ENCODE results near the gene HAP1. TPM values are rescaled to one million over a fixed set of nuclear protein-coding genes. Genes with fewer than 3 reads are reported as not detected.

Gene HAP1
- total RNA-seq, 4 donors from 2014 or later: 2.2 TPM; not detected in 3

DNA sequence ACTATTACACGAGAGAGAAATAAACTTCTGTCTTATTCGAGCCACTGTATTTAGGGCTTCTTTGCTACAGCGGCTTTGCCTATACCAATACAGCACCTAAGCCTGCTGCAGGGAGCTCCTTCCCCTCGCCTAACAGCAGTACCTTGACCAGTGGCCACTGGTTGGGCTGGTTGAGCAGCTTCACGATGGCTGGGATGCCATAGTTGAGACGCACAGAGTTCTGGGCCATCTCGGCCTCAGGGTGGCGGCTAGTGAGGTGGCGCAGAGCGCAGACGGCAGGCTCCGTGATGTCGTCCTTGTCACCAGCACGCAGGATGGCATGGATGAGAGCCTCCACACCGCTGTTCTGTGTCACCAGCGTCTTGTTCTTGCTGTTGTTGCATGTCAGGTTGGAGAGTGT, 28.4 kb upstream of the HAP1 start:
- H3K36me3 ChIP-seq: no peaks in the 10 kb centered on the region
- intact Hi-C loops (cut with DNase I; ENCODE audit: low total_unique reads): no loop called here
- no peak for TF ChIP-seq POLR2A (IDR thresholded peaks at IDR 0.05)
- TF ChIP-seq, protein P1, sequence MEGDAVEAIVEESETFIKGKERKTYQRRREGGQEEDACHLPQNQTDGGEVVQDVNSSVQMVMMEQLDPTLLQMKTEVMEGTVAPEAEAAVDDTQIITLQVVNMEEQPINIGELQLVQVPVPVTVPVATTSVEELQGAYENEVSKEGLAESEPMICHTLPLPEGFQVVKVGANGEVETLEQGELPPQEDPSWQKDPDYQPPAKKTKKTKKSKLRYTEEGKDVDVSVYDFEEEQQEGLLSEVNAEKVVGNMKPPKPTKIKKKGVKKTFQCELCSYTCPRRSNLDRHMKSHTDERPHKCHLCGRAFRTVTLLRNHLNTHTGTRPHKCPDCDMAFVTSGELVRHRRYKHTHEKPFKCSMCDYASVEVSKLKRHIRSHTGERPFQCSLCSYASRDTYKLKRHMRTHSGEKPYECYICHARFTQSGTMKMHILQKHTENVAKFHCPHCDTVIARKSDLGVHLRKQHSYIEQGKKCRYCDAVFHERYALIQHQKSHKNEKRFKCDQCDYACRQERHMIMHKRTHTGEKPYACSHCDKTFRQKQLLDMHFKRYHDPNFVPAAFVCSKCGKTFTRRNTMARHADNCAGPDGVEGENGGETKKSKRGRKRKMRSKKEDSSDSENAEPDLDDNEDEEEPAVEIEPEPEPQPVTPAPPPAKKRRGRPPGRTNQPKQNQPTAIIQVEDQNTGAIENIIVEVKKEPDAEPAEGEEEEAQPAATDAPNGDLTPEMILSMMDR (IDR thresholded peaks at IDR 0.05): no peak

DNA sequence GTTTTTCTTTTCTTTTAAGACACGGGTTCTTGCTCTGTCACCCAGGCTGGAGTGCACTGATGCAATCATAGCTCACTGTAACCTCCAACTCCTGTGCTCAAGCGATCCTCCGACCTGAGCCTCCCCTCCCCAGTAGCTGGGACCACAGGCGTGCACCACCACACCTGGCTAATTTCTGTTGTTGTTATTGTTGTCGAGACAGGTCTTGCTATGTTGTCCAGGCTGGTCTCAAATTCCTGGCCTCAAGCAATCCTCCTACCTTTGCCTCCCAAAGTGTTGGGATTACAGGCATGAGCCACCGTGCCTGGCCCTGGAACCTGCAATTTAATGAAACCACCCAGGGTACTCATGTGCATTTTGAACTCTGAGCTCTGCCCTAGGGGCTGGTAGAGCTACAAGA, 27.9 kb upstream of the HAP1 start:
- intact Hi-C loops (cut with DNase I; ENCODE audit: low total_unique reads): no loop called here
- Histone ChIP-seq H3K27ac (no peak overlapping the region), H3K27me3 (no peaks in the 10 kb centered on the region), H3K4me3 (no peak overlapping the region), H3K4me1 (no peaks in the 10 kb centered on the region), H3K36me3 (no peaks in the 10 kb centered on the region), H3K9me3 (no peaks in the 10 kb centered on the region)
- no peak for DNase-seq
- no peak for TF ChIP-seq POLR2A (IDR thresholded peaks at IDR 0.05)
- TF ChIP-seq, protein P1 (IDR thresholded peaks at IDR 0.05): no peak

More for the DNA sequence above, 28.4 kb upstream of the HAP1 start:
- Histone ChIP-seq H3K27ac (no peak overlapping the region), H3K27me3 (no peaks in the 10 kb centered on the region), H3K4me1 (no peaks in the 10 kb centered on the region), H3K4me3 (no peak overlapping the region), H3K9me3 (no peaks in the 10 kb centered on the region)
- no peak for DNase-seq

DNA sequence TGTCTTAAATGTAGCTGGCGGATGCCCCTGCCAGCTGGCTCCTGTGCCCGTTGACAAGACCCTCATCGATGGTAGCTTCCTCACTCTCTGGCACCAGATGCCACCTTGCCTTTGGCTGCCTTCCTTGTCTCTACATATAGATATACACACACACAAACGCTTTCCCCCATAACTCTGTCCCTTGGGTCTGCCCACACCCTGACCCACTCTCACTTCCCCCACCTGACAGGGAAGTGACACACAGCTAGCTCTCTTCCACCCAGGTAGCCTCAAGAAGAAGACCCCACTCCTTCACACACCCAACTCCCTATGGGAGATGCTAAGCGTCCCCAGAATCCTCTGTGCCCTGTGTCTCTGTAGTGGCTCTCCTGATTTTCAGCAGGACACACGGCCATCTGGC, 26.4 kb upstream of the HAP1 start:
- Histone ChIP-seq H3K4me3 (no peak overlapping the region), H3K27me3 (no peaks in the 10 kb centered on the region), H3K27ac (no peak overlapping the region), H3K9me3 (no peaks in the 10 kb centered on the region), H3K36me3 (no peaks in the 10 kb centered on the region), H3K4me1 (no peaks in the 10 kb centered on the region)
- intact Hi-C loops (cut with DNase I; ENCODE audit: low total_unique reads): no loop called here
- no peak for DNase-seq
- no peak for TF ChIP-seq POLR2A (IDR thresholded peaks at IDR 0.05)
- TF ChIP-seq, protein P1 (IDR thresholded peaks at IDR 0.05): no peak

DNA sequence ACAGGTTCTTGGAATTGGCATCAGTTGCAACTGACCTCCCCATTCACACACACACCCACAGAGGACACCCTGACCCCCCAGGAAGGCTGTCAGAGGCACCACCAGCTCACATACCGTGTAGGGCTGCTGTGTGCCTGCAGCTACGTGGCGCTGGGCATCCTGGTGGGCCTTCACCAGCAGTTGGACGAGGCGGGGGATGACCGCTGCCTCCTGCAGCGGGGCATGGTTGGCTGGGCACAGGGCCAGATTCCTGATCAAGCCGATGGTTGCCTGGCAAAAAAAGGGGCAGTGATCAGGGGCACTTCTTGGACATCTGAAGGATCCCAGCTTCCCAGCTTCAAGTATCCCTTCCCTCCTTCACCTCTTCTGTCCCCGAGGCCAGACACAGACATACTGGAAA, 24.2 kb upstream of the HAP1 start:
- H3K27ac ChIP-seq: no peak overlapping the region
- no peak overlapping the region for H3K4me3 ChIP-seq
- no peaks in the 10 kb centered on the region for H3K4me1 ChIP-seq
- DNase-seq: no peak
- H3K36me3 ChIP-seq: no peaks in the 10 kb centered on the region
- no peaks in the 10 kb centered on the region for H3K27me3 ChIP-seq
- intact Hi-C loops (cut with DNase I; ENCODE audit: low total_unique reads): no loop called here
- no peaks in the 10 kb centered on the region for H3K9me3 ChIP-seq
- TF ChIP-seq POLR2A (IDR thresholded peaks at IDR 0.05): no peak
- TF ChIP-seq, protein P1 (IDR thresholded peaks at IDR 0.05): no peak

DNA sequence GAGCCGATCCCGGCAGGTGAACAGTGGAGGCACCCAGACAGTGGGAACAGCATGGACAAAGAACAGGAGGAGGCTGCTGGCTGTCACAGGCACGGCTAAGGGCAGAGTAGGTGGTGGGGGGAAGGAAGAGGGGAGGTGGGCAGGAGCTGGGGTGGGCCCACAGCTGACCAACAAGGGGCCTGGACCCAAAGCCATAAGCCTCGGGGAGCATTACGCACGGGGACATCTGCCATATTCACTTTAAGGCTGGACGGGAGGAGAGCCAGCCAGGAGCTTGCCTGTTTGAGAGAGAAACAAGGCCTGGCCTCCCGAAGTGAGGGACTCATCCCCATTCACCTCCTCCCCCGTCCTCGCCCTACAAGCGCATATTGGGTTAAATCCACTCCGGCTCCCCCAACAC, 19.6 kb upstream of the HAP1 start:
- no peak overlapping the region for H3K4me3 ChIP-seq
- H3K27me3 ChIP-seq: no peaks in the 10 kb centered on the region
- H3K27ac ChIP-seq: no peak overlapping the region
- H3K9me3 ChIP-seq: no peaks in the 10 kb centered on the region
- intact Hi-C loops (cut with DNase I; ENCODE audit: low total_unique reads): no loop called here
- no peak for DNase-seq
- H3K36me3 ChIP-seq: no peaks in the 10 kb centered on the region
- H3K4me1 ChIP-seq: no peaks in the 10 kb centered on the region
- no peak for TF ChIP-seq POLR2A (IDR thresholded peaks at IDR 0.05)

DNA sequence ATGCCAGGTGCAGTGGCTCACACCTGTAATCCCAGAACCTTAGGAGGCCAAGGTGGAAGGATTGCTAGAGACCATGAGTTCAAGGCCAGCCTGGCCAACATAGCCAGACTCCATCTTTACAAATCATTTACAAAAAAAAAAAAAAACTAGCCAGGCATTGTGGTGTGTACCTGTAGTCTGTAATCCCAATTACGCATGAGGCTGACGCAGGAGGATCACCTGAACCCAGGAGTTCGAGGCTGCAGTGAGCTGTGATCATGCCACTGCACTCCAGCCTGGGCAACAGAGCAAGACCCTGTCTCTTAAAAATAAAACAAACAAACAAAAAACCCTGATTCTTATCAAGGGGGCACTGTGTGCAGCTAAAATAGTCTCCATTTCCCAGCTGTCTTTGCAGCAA, 16.8 kb upstream of the HAP1 start:
- TF ChIP-seq POLR2A (IDR thresholded peaks at IDR 0.05): no peak
- TF ChIP-seq, protein P1 (IDR thresholded peaks at IDR 0.05): no peak
- Histone ChIP-seq H3K4me1 (no peaks in the 10 kb centered on the region), H3K36me3 (no peaks in the 10 kb centered on the region), H3K27me3 (no peaks in the 10 kb centered on the region), H3K4me3 (no peak overlapping the region), H3K27ac (no peak overlapping the region), H3K9me3 (no peaks in the 10 kb centered on the region)
- intact Hi-C loops (cut with DNase I; ENCODE audit: low total_unique reads): no loop called here
- DNase-seq: no peak
